HG03060 (cell line): ENCODE measurements around the gene CAAP1.
"Not testable (repeated sequence)": the region's sequence is repeated elsewhere in the genome, so short reads cannot be mapped to it uniquely, and the experiment has no call there.

Experiments used
- ATAC-seq: cut with Tn5 transposase; IDR thresholded peaks from one replicate; pipeline ENCODE4 v1.9.1; 2021; ENCODE audit warnings: low read depth, moderate number of reproducible peaks; ENCODE audit not compliant: unreplicated experiment

The CAAP1 gene

GRCh38 chr9:26850995-26851394, 41.6 kb downstream of the CAAP1 start:
- no peak for ATAC-seq

GRCh38 chr9:26833792-26834191, 58.8 kb downstream of the CAAP1 start:
- ATAC-seq = no peak

- not testable (repeated sequence) for ATAC-seq
Observed at GRCh38 chr9:26828391-26828955, 64.1 kb downstream of the CAAP1 start.

- ATAC-seq = no peak
Observed at GRCh38 chr9:26814799-26815198, 77.8 kb downstream of the CAAP1 start.

- ATAC-seq = no peak
Observed at GRCh38 chr9:26813247-26813646, 79.4 kb downstream of the CAAP1 start.

GRCh38 chr9:26812217-26812616, 80.4 kb downstream of the CAAP1 start:
- ATAC-seq = peak; percentile 61

GRCh38 chr9:26811106-26811505, 81.5 kb downstream of the CAAP1 start:
- ATAC-seq = no peak

GRCh38 chr9:26809795-26810194, 82.8 kb downstream of the CAAP1 start:
- ATAC-seq = no peak

GRCh38 chr9:26807161-26807560, 85.4 kb downstream of the CAAP1 start:
- no peak for ATAC-seq

GRCh38 chr9:26802921-26803320, 89.7 kb downstream of the CAAP1 start:
- peak; percentile 72 for ATAC-seq

GRCh38 chr9:26801772-26802171, 90.8 kb downstream of the CAAP1 start:
- no peak for ATAC-seq

GRCh38 chr9:26800322-26800721, 92.3 kb downstream of the CAAP1 start:
- ATAC-seq = no peak

- no peak for ATAC-seq
Observed at GRCh38 chr9:26791274-26791673, 101.3 kb downstream of the CAAP1 start.
